Central memory CD4-positive, alpha-beta T cell (primary cell): ENCODE measurements around the gene MLN.

Experiments used
- DNase-seq: peaks from one replicate; pipeline ENCODE4 v3.0.0; 2022
- total RNA-seq, 3 experiments: gene quantifications; one replicate each; lab custom pipeline; 2026; lab: John Stamatoyannopoulos, UW

Gene MLN, protein sequence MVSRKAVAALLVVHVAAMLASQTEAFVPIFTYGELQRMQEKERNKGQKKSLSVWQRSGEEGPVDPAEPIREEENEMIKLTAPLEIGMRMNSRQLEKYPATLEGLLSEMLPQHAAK
- 0 reads per million in 3 experiments for total RNA-seq

DNA sequence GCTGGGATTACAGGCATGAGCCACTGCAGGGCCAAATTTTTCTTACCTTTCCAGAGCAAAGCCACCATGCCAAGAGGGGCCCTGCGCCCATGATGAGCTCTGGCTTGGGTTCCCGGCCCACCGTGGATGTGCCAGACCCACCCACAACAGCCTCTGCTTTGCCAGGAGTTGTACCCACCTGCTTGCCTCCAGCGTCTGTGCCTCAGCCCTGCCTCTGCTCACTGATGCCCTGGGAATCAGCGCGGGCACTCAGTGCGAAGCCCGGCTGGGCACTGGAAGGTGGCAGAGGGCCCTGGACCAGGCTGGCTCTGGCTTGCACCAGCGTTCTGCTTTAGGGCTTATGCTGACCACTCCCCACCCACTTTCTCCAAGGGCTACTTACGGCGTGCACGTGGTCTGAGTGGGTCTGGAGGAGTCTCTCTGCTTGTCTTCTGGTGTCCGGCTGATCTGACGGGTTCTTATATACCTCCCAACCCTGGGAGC is at the start of gene MLN:
MLN (minus strand) TSS at position 433 of the 483 bp plus-strand sequence. CDS start 2,840 bp downstream, outside the sequence.
- DNase-seq = no peak

DNA sequence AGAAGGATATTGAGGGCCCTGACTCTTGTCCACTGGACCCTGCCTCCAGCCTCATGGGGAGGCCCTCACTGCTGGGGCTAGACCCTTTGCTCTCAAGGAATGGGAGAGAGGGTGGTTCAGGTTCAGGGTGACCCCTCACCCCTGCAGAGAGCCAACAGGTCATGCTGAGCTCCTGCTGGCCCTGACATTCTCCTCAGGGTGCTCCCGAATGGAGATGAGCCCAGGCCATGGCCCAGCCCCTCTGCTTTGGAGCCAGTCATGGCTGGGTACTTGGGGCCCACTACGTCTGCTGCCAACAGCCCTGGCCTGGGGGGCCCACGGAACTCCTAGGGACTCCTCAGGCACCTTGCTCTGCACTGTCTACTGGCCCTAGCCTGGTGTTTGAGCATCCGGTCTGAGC is 49.2 kb upstream of the MLN start:
- DNase-seq = no peak

DNA sequence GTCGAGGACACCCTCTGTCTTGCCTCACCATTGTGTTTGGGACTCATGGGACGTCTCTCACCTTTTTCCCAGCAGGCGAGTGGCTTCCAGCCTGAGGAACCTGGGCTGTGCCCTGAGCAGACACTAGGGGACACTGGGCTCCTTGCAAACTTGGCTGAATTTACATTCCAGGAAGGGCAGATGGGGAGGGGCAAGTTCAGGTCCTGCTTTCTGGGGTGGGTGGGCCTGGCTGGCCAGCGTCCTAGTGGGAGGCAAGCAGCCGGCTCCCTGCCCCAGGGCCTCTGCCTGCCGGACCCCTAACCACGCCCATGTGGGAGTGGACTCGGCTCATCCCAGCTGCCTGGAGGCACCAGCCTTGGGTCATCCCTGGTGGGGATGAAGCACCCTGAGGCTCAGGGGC is 48.2 kb upstream of the MLN start:
- no peak for DNase-seq

DNA sequence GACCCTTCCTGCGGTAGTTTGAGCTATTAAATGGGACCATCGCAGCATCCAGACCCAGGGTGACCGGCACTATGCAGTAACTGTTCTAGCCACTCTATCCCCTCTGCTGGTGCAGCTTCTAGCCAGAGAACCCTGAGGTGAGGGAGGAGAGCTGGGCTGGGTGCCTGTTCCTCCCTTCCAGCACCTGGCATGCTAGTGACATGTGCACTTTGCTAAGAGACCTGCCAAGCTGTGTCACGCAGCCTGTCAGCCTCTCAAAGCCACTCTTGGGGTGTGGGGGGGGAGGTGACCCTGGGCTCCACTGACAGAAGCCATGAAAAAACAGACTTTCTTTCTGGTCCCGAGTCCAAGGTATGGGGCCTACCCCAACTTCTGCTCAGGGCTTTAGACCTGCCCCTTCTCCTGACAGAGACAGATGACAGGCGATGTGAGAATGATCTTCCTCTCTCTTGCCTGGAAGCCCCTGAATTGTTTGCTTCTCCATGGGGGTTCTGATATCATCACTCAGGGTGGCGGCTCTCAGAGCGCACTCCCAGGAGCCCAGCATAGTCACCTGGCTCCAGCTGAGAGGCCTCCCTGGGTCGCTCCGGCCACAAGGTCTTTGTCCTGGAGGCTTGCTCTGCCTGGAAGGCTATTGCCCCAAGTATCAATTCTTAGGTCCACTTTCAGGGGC is 47.2 kb upstream of the MLN start:
- DNase-seq = no peak

DNA sequence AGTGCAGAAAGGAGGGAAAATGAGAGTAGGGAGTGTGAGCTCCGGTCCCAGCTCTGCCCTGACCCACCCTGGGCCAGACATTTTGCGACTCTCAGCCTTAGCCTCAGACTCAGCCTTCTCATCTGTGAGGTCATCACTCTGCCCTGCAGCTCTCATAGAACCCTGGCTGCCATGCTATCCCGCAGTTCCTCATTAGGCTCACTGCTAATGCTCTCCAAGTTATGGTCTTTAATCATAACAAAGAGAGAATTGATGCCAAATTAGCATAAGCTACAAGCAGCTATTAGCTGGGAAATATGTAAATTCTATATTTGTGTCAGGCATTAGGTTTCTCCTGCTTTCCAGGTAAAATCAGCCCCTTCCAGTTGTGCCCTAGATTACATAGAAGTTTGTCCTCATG is 46.5 kb upstream of the MLN start:
- no peak for DNase-seq

DNA sequence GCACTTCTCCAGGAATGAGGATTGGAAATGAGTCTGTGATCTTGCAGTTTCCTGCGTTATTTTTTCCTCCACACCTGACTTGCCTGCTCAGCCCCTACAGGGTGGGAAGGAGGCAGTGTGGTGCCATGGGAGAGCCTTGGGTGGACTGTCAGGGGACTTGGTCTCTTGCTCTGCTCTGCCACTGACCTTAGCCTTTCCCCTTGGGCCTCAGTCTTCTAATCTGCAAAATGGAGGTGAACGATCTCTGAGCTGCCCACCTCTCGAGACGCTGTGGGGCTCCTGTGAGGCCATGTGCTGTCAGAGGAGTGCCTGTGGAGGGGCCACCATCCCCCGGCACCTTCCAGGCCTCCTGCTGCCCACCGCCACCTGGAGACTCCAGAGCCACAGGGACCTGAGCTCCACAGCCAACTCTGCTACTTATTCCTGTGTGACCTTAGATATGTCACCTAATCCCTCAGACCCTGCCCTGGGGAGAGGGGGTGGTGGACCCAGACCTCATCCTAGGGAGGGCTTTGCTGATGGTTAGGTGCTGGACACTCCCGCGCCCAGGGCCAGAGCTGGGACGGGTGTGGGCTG is 45.8 kb upstream of the MLN start:
- no peak for DNase-seq

DNA sequence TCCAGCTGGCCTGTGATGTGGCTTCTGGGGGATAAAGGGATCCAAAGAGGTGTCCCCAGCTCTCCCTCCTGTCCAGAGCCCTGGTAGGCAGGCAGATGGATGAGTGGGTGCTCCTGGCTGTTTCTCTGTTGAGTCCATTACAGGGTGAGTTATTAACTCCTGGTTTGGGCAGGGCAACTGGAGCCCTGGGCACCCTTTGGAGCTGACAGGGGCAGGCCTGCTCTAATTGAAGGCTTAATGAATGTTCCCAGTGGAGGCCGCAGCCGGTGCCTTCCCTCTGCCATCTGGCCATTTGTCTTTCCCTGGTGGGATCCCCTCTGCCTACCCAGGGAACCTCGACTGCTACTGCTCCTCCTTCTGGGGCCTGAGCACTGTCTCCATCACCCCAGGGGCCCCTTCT is 44.7 kb upstream of the MLN start:
- no peak for DNase-seq

DNA sequence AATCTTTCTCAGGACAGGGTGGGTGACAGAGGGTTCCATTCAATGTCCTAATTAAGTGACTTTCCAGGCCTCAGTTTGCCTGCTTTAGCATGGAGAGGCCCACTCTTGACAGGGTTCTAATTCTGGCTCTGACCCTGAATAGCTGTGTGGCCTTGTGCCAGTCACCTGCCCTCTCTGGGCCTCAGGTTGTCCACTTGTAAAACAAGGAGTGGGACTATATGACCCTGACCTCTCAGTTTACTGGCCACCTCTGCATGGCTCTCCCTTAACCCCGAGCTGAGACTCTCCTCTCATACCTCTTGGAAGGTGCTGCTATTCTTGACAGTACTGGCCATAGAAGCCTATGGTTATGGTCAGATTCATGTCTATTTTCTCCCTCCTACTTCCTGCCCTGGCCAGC is 44.1 kb upstream of the MLN start:
- DNase-seq = no peak

DNA sequence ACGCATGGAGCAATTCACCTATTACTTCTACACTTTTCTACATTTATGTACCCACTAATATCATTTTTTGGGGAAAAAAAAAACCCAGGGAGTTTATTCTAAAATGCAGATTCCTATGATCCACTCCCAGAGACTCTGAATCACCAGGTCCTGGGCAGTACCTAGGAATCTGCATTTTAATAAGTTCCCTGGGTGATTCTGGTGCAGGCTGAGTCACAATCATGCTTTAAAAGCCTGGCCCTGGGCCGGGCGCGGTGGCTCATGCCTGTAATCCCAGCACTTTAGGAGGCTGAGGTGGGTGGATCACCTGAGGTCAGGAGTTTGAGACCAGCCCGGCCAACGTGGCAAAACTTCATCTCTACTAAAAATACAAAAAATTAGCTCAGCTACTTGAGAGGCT is 43.3 kb upstream of the MLN start:
- DNase-seq = no peak

DNA sequence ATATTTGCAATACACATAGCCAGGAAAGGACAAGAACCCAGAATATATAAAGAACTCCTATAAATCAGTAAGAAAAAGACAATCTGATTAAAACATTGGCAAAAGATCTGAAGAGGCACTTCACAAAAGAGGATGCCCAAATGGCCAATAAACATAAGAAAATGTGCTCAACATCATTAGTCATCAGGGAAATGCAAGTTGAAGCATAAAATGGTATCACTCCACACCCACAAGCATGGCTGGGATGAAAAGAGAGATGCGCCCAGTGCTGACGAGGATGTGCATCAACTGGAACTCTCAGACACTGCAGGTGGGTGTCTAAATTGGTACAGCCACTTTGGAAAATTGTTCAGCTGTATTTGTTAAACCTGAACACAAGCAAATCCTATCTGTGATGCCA is 42.4 kb upstream of the MLN start:
- DNase-seq = no peak

DNA sequence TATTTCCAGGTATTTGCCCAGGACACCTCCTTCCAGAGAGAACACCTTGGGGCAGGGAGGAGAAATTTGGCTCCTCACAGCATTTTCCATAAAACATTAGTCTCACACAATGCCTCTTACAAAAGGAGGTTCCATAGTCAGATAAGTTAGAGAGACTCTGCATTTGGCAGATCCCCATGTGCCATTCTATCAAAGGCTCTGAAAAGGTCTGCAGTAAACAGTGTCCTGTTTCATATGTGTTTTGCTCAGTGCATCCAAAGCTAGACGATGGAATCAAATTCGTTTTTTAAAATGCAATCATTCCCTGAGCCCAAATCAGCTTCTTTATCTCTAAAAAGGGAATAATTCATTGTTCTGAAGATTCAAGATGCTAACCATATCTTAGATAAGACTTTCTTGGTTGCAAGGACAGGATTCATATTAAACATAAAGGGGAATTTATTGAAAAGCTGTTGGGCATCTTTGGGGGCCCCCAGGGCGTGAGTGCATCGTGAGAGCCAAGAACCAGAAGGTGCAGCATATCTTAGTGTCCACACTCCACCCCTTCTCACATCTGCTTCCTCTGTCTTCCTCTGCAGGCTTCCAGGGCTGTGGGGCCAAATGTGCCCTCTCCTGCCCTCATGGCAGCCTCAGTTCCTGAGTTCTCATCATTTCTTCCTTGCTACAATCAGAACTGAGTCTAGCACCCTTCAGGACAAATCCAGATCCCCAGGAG is 41.4 kb upstream of the MLN start:
- DNase-seq = no peak

DNA sequence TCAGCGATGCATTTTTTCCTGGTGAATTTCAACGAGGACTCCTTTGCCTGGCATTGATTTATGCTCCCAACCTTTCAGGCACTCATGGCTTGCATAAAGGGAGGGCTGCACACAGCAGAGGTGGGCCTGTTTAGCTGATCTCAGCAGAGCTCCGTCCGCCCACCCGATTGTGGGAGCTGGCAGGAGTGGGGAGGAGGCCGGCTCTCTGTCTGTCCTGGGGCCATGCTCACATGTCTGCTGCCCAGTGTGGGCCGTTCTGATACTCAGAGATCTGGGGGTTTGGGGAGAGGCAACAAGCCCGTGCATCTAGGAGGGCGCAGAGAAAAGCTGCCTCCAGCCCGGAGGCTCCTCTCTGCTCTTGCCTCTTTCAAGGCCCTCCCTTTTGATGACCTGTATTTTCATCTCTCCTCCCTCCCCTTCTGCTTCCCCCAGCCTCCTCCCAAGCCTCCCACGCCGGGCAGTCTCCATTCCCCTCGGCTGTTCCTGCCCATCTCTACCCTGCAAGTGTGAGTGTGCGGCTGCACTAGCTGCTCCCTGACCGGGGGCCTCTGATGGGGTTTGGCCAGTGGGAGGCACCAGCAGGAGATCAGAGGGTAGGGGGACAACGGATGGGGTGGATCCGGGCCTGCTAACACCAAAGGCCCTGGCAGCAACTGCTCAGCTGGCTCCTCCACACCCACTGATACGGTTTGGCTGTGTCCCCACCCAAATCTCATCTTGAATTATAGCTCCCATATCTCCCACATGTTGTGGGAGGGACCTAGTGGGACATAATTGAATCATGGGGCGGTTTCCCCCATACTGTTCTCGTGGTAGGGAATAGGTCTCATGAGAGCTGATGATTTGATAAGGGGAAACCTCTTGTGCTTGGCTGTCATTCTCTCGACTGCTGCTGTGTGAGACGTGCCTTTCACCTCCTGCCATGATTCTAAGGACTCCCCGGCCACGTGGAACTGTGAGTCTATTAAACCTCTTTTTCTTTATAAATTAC is 39.6 kb upstream of the MLN start:
- DNase-seq = no peak

DNA sequence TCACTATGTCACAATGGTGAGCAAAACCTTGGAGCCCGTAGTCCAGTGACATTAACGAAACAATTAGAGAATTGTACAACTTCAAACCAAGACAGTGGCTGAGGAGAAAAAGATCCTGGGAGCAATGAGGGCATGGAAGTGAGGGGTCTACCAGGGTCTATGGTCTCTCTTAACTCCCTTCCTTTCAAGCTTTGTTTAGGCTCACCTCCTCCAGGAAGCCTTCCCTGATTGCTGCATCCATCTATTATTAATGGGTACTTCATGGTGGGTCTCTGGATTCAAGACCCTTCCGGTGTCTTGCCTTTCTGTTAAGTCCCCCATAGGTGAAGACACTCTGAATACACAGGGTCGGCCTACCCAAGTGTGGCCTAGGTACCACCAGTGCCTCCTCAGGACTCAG is 38.1 kb upstream of the MLN start:
- DNase-seq = no peak

DNA sequence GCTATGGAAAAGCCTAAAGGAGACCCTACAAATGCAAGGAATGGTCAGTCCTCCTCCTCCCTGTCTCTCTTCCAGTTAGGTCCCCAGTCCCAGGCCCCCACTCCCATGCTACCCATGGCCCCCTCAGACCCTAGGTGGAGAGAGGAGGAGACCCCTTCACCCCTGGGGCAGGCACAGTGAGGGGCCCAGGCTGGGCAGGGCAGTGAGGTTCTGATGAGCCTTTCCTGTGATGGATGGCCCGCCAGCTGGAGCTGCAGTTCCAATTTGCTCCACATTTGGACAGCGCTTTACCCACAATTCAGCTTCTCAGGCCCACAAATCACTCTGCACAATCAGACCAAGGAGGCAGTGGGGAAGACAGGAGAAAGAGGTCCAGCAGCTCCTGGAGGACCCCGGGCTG is 37.3 kb upstream of the MLN start:
- no peak for DNase-seq

DNA sequence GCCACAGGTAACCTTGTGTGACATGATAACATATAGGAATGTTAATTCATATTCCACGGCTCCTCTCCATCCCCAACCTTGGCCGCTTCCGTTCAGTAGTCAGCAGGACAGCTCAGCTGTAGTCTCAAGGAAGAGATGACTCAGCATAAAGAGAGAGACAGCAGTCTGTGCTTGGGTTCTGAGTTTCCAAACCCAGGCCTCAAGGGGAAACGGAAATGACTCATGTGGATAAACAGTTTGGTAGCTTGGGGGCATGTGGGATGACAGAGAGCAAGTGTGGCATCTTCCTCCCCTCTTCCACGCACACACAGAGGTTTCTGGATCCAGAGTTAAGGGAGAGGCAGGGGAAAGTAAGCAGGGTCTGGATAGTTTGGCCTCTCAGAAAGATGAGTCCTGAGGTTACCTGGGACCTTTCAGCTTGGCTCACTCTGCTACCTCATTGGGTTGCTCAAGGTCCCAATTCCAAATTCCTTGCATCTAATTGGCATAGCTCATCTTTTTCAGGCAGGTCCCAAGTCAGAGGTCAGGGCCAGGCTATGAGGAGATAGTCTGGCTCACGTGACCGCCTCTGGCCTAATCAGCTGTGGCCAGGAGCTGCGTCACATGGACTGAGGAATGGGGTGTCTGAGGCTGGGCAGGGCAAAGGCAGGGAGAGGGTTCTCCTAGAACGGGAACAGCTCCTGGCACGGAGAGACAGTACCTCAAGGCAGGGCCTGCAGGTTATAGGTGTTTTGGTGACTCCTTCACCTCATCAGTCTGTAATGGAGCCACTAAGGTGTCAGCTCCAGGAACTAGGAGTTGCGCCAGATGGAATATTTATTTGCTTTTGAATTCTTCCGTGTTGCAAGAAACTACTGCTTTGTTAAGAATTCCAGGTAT is 36.5 kb upstream of the MLN start:
- no peak for DNase-seq

DNA sequence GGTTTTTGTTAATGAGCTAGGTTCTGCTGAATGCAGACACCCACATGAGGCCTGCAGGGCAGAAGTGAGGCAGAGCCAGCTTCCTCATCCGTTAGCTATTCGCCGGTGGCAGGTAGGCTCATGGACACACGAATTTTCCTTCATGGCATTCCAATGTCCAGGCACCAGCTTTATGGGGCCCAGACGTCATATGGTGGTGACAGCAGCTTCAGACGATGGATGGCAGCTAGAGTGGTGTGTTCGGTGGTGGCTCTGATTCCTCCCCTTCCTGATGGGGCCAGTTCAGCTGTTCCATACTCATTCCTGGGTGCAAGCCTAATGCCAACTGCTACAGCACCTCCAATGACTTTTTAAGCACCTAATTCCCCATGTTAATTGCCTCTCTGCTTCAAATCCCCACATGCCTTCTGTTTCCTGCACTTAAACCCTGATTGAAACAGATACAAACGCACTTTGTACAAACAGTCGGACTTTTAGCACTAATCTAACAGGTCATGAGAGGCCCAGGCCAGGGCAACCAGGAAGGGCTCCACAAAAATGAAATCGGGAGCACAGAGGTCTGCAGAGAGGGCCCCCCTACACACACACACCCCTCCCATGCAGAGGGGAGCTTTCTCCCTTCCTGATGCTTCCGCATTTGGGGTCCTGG is 35.7 kb upstream of the MLN start:
- DNase-seq = no peak

DNA sequence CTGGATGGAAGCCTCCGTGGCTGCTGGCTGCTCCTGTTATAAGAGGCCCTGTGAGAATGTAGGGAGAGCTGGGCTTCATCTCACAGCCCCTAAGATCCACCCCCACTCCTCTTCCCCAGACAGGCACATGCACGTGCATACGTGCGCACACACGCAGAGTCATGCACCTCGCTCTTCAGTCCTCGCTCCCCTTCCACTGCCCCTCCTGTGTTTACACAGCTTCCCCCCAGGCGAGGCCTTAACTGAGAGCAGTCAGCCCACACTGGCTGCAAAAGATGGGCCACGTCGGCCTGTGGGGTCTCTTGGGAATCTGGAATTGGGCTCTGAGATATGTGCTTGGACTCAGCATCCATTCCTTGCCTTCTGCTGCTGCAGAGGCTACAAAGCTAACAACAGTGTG is 35.2 kb upstream of the MLN start:
- no peak for DNase-seq

DNA sequence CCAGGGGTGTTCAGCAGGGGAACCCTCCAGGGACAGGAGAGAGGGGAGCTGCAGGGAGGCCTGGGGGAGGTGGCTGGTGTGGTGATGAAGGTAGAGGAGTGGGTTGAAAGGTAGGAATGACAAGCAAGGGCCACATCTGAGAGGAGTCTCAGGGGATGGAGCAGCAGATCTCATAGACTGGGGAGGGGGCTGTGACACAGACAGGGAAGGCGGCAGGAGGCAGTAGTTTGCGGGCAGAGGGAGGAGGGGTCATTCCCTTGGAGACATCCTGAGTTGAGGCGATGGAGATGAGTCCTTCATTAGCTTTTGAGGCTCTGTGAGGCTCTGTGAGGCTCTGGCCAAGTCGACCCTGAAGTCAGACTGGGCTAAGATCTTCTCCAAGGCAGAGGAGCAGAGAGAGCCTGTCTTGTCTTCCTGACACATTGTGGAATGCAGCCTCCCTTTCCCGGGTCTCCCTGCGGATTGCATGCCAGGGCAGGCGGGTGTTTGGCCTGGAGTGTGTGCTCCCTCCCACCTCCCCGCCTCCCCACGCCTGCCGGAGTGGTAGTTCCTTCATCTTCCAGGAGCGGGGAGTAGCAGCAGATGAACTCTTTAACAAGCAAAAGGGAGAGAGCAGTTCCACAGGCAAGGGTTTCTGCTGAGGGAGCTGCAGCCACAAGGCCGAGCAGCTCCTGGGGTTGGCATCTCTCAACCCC is 34.3 kb upstream of the MLN start:
- no peak for DNase-seq

DNA sequence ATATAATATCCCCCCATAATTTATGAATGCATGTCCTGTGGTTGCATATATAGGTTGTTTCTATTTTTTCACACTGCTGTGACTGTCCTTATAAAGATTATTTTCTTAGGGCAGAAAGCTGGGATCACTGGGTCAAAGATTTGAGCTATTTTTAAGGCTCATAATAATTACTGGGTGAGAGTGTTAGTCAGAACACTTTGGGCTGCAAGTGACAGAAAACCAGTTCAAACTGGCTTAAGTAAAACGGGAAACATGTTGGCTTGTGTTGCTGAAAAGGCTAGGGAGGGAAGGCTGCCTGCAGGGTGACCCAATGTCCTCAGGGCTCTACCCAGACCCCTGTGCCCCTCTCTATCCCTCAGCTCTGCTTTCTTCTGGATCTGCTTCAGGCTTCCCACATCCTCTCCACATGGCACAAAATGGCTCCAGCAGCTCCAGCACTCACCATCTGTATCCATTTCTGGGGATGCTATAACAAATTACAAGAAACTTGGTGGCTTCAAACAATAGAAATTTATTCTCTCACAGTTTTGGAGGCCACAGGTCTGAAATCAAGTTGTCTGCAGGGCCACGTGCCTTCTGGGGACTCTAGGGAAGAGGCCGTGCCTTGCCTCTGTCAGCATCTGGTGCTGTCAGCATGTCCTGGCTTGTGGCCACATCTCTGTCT is 33.1 kb upstream of the MLN start:
- DNase-seq = no peak
